PFSK-1 (cell line): ENCODE results near the gene GLS.

Experiments
- POLR2AphosphoS5 ChIP-seq: IDR thresholded peaks from 2 replicates; pipeline ENCODE4 v1.6.1; 2012; ENCODE audit warnings: low read depth, mild to moderate bottlenecking, control low read depth, low read length, moderate library complexity
- SIN3A ChIP-seq: IDR thresholded peaks from 2 replicates; pipeline ENCODE4 v1.6.1; 2012; ENCODE audit warnings: mild to moderate bottlenecking, low read length, moderate library complexity, borderline replicate concordance; ENCODE audit not compliant: insufficient read depth
- TAF1 ChIP-seq: IDR thresholded peaks from 2 replicates; pipeline ENCODE4 v1.6.1; 2012; ENCODE audit warnings: low read length, control low read depth, borderline replicate concordance; ENCODE audit not compliant: insufficient read depth

DNA sequence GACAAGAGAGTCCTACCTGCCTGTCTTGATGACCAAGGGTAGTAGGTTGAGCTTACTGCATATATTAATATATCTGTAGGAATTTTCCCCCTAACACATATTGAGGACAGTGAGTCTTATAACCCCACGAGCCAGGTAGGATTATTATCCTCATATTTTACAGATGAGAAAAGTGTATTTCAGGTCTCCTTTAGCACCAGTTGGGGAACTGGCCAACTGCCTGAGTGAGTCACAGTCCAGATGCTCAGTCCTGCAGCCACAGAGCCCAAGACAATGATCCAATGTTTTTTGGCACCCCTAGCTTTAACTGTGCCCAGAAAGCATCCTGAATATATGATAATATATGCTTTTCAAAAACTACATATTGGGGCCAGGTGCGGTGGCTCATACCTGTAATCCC is 30.8 kb upstream of the GLS start:
- TF ChIP-seq TAF1 (no peak), POLR2AphosphoS5 (no peak), SIN3A (no peak)
